Parathyroid adenoma (tissue), 2 donors: Measurements from ENCODE around the gene SLC25A28.
"Not testable (repeated sequence)": the region's sequence is repeated elsewhere in the genome, so short reads cannot be mapped to it uniquely, and the experiment has no call there.

Experiments
- H2AFZ ChIP-seq: fragments of 300-600 bp; sonication (generic); one replicate; pipeline ENCODE4 v1.7.0; 2017; ENCODE audit warnings: antibody characterized with exemption, mild to moderate bottlenecking
- H3K27ac ChIP-seq: fragments of 300-600 bp; sonication (generic); one replicate; pipeline ENCODE4 v1.7.0; 2017
- H3K27me3 ChIP-seq: fragments of 300-600 bp; sonication (generic); one replicate; pipeline ENCODE4 v1.7.0; 2017; ENCODE audit warnings: low read length; ENCODE audit not compliant: control insufficient read depth, insufficient read depth
- H3K36me3 ChIP-seq: fragments of 300-600 bp; sonication (generic); one replicate; pipeline ENCODE4 v1.7.0; 2017; ENCODE audit warnings: low read length; ENCODE audit not compliant: control insufficient read depth, insufficient read depth
- H3K4me1 ChIP-seq: fragments of 300-600 bp; sonication (generic); one replicate; pipeline ENCODE4 v1.7.0; 2017; ENCODE audit warnings: control low read depth
- H3K4me2 ChIP-seq: fragments of 300-600 bp; sonication (generic); one replicate; pipeline ENCODE4 v1.7.0; 2017; ENCODE audit warnings: low read length
- H3K4me3 ChIP-seq: fragments of 300-600 bp; sonication (generic); one replicate; pipeline ENCODE4 v1.7.0; 2017; ENCODE audit warnings: low read depth, low read length
- H3K79me2 ChIP-seq: fragments of 300-600 bp; sonication (generic); one replicate; pipeline ENCODE4 v1.7.0; 2017; ENCODE audit warnings: control low read depth
- H3K9ac ChIP-seq: fragments of 300-600 bp; sonication (generic); one replicate; pipeline ENCODE4 v1.7.0; 2017; ENCODE audit warnings: mild to moderate bottlenecking
- H3K9me3 ChIP-seq: fragments of 300-600 bp; sonication (generic); one replicate; pipeline ENCODE4 v1.7.0; 2017; ENCODE audit warnings: low read length; ENCODE audit not compliant: control insufficient read depth
- CTCF ChIP-seq: fragments of 300-600 bp; sonication (generic); IDR thresholded peaks from one replicate; pipeline ENCODE4 v1.7.0; 2017; ENCODE audit warnings: antibody characterized with exemption, mild to moderate bottlenecking
- donor health status: primary hyperparathyroidism.

SLC25A28 gene

GRCh38 chr10:99604862-99605261 lies 15.4 kb downstream of the SLC25A28 start:
- no peaks in the 10 kb centered on the region for H3K36me3 ChIP-seq
- no peak overlapping the region for H3K4me3 ChIP-seq
- no peak for TF ChIP-seq CTCF
- no peak overlapping the region for H2AFZ ChIP-seq
- no peak overlapping the region for H3K9ac ChIP-seq
- no peaks in the 10 kb centered on the region for H3K79me2 ChIP-seq
- no peaks in the 10 kb centered on the region for H3K27me3 ChIP-seq
- H3K9me3 ChIP-seq = no peaks in the 10 kb centered on the region
- no peak overlapping the region for H3K4me2 ChIP-seq
- no peaks in the 10 kb centered on the region for H3K4me1 ChIP-seq
- no peak overlapping the region for H3K27ac ChIP-seq

GRCh38 chr10:99598781-99599509 lies 21.3 kb downstream of the SLC25A28 start:
- no peak overlapping the region for H3K9ac ChIP-seq
- no peaks in the 10 kb centered on the region for H3K79me2 ChIP-seq
- no peak for TF ChIP-seq CTCF
- H3K4me2 ChIP-seq = no peak overlapping the region
- no peaks in the 10 kb centered on the region for H3K4me1 ChIP-seq
- H2AFZ ChIP-seq = no peak overlapping the region
- no peak overlapping the region for H3K4me3 ChIP-seq
- no peaks in the 10 kb centered on the region for H3K9me3 ChIP-seq
- H3K36me3 ChIP-seq = no peaks in the 10 kb centered on the region
- no peak overlapping the region for H3K27ac ChIP-seq
- no peaks in the 10 kb centered on the region for H3K27me3 ChIP-seq

GRCh38 chr10:99598011-99598410 lies 22.2 kb downstream of the SLC25A28 start:
- H3K4me1 ChIP-seq = no peaks in the 10 kb centered on the region
- TF ChIP-seq CTCF = no peak
- H3K4me2 ChIP-seq = no peak overlapping the region
- no peak overlapping the region for H3K9ac ChIP-seq
- no peaks in the 10 kb centered on the region for H3K27me3 ChIP-seq
- no peak overlapping the region for H2AFZ ChIP-seq
- no peak overlapping the region for H3K27ac ChIP-seq
- no peak overlapping the region for H3K4me3 ChIP-seq
- H3K79me2 ChIP-seq = no peaks in the 10 kb centered on the region
- no peaks in the 10 kb centered on the region for H3K36me3 ChIP-seq
- no peaks in the 10 kb centered on the region for H3K9me3 ChIP-seq

GRCh38 chr10:99596708-99597107 lies 23.5 kb downstream of the SLC25A28 start:
- not testable (repeated sequence) for H2AFZ ChIP-seq, H3K27me3 ChIP-seq, H3K4me2 ChIP-seq, H3K4me3 ChIP-seq, H3K9ac ChIP-seq, H3K4me1 ChIP-seq, H3K36me3 ChIP-seq, H3K9me3 ChIP-seq, H3K27ac ChIP-seq, H3K79me2 ChIP-seq

GRCh38 chr10:99595770-99596465 lies 24.3 kb downstream of the SLC25A28 start:
- Histone ChIP-seq H3K79me2 (no peaks in the 10 kb centered on the region), H3K9me3 (no peaks in the 10 kb centered on the region), H3K27ac (no peak overlapping the region), H2AFZ (no peak overlapping the region), H3K27me3 (no peaks in the 10 kb centered on the region), H3K36me3 (no peaks in the 10 kb centered on the region), H3K9ac (no peak overlapping the region), H3K4me1 (no peaks in the 10 kb centered on the region), H3K4me2 (no peak overlapping the region), H3K4me3 (no peak overlapping the region)
- no peak for TF ChIP-seq CTCF
